Uterus (tissue), 2 donors: ENCODE data around the gene FHIT.

Experiments
- CTCF ChIP-seq, 4 experiments: fragments of 200-600 bp in 2 of 4; fragments of 450-650 bp in 2 of 4; sonication (generic) in 2 of 4; IDR thresholded peaks; one replicate each; pipeline ENCODE4 v1.5.1; 2016 to 2019; ENCODE audit warnings: antibody characterized with exemption in 4 of 4, mild to moderate bottlenecking in 2 of 4, moderate library complexity in 1 of 4
- POLR2A ChIP-seq, 2 donors: fragments of 450-650 bp; IDR thresholded peaks; one replicate each; pipeline ENCODE4 v1.6.1; 2016; ENCODE audit warnings: antibody characterized with exemption in 2 of 2, mild to moderate bottlenecking in 1 of 2, moderate library complexity in 1 of 2

GRCh38 chr3:59777066-59777465, 1474.2 kb downstream of the FHIT start:
- TF ChIP-seq CTCF (IDR thresholded peaks at IDR 0.05) = no peak
- no peak for TF ChIP-seq POLR2A (IDR thresholded peaks at IDR 0.05)
